Esophagus squamous epithelium (tissue), 5 donors: ENCODE data around the gene HSPBP1. TPM values are rescaled to one million over a fixed set of nuclear protein-coding genes. Genes with fewer than 3 reads are reported as not detected.
A peak's percentile ranks its signal among the peaks of the same experiment; 100 is the strongest.

ENCODE experiments used
- DNase-seq: peaks from one replicate; lab custom pipeline; 2025; lab: John Stamatoyannopoulos, UW
- H3K27ac ChIP-seq, 4 donors: fragments of 200-600 bp; sonication (generic); one replicate each; pipeline ENCODE4 v1.5.1; 2016 to 2019; ENCODE audit warnings: mild to moderate bottlenecking in 1 of 4
- H3K27me3 ChIP-seq, 4 donors: fragments of 200-600 bp; sonication (generic); 1 replicate in 3 of 4; 2 replicates in 1 of 4; pipeline versions ENCODE4 v1.5.1 to v1.6.0; 2017 to 2021; ENCODE audit warnings: antibody characterized with exemption in 1 of 4
- H3K36me3 ChIP-seq, 3 donors: fragments of 200-600 bp; sonication (generic); one replicate each; pipeline ENCODE4 v1.5.1; 2016 to 2019
- H3K4me1 ChIP-seq, 3 donors: fragments of 200-600 bp; sonication (generic); one replicate each; pipeline ENCODE4 v1.5.1; 2017 to 2019
- H3K4me3 ChIP-seq, 4 donors: fragments of 200-600 bp; sonication (generic); 1 replicate in 3 of 4; 2 replicates in 1 of 4; pipeline ENCODE4 v1.5.1; 2016 to 2019; ENCODE audit warnings: mild to moderate bottlenecking in 2 of 4, moderate library complexity in 1 of 4
- H3K9me3 ChIP-seq, 3 donors: fragments of 200-600 bp; sonication (generic); one replicate each; pipeline ENCODE4 v1.5.1; 2016 to 2019
- CTCF ChIP-seq, 6 experiments: fragments of 450-650 bp in 4 of 6; fragments of 200-600 bp in 2 of 6; sonication (generic) in 2 of 6; IDR thresholded peaks; one replicate each; pipeline ENCODE4 v1.5.1; 2016 to 2019; ENCODE audit warnings: antibody characterized with exemption in 6 of 6, mild to moderate bottlenecking in 4 of 6, moderate library complexity in 4 of 6
- POLR2A ChIP-seq, 4 donors: fragments of 450-650 bp; IDR thresholded peaks; one replicate each; pipeline ENCODE4 v1.6.1; 2017; ENCODE audit warnings: antibody characterized with exemption in 4 of 4, mild to moderate bottlenecking in 4 of 4, moderate library complexity in 3 of 4
- WGBS, 2 donors: methylation state at CpG; one replicate each; pipeline ENCODE4 v1.1.5; 2018; 5-methylcytosine and 5-hydroxymethylcytosine counted together
- intact Hi-C: fragments of 100-400 bp; cut with DNase I; formaldehyde crosslinking; loops from one replicate; pipeline ENCODE4 v1.15.0; 2022
- total RNA-seq, 4 donors: library from RNA; depleted of rRNA; stranded (reverse); fragments of >200 nt; gene quantifications; one replicate each; pipeline ENCODE4 v1.1.0, GENCODE V29; 2016
- donor health status: DM: yes; HTN: yes; CAD: no.

Gene HSPBP1
- total RNA-seq, 4 donors from 2014 or later = 27.1 to 40.7 (median 32.4) TPM

GRCh38 chr19:55314396-55314795, 34.5 kb upstream of the HSPBP1 start:
- TF ChIP-seq CTCF (IDR thresholded peaks at IDR 0.05) = no peak
- no peak for TF ChIP-seq POLR2A (IDR thresholded peaks at IDR 0.05)
- Histone ChIP-seq H3K36me3 (no peaks in the 10 kb centered on the region), H3K27me3 (peaks cover 0 to 3% (median 0%) of the 10 kb centered on the region in 4 donors), H3K9me3 (no peaks in the 10 kb centered on the region), H3K4me1 (no peaks in the 10 kb centered on the region), H3K4me3 (no peak overlapping the region), H3K27ac (no peak overlapping the region)
- intact Hi-C loops = no loop called here
- no peak for DNase-seq
- 77 to 87% methylated on average over 8 of the region's 8 CpGs for WGBS, 2 donors

DNA sequence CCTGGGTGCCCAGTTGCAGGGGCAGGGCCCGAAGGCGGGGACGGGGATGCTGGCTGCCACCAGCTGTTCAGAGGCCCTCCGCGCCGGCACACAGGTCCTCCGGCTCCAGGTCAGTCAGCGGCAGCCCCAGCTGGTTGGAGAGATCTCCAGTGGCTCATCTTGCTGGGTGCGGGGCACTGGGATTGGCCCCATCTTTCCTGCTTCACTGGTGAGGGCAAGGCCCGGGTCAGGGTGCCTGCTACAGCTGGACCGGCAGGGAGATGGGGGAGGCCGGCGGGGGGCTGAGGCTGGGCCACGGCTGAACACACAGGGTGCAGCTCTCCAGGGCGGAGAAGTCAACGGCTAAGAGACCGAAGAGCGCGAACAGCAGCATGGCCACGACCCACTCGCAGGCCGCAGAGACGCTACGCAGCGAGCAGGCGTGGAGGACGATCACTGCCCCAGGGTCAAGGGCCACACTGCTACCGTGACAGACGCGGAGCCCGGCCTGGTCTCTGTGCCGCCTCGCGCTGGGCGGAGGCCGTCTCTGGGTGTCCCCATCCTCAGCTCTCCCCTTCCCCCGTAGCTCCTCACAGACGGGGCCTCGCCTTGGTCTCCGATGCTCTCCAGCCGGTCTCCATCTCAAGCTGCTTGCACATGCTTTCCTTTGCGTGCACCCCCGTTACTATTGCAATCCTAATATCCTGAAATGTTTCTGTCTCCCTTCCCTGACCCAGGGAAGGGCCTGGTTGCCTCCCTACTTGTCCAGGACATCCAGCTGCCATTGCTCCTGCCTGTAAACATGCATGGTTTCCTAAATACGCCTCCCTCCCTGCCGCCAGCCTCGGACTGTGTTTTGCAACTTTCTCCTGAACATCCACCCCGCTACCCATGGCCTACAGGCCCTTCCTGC, 33.0 kb upstream of the HSPBP1 start:
- Histone ChIP-seq H3K4me3 (peak overlapping the region in 1 of 4 donors; percentile 7), H3K27me3 (no peaks in the 10 kb centered on the region), H3K36me3 (no peaks in the 10 kb centered on the region), H3K9me3 (no peaks in the 10 kb centered on the region), H3K27ac (peak overlapping the region in 2 of 4 donors; percentile 14 to 42), H3K4me1 (no peaks in the 10 kb centered on the region)
- DNase-seq = no peak
- no peak for TF ChIP-seq POLR2A (IDR thresholded peaks at IDR 0.05)
- TF ChIP-seq CTCF (IDR thresholded peaks at IDR 0.05) = no peak
- WGBS, 2 donors = 75 to 83% methylated on average over 21 to 41 of the region's 47 CpGs
- intact Hi-C loops = no loop called here

DNA sequence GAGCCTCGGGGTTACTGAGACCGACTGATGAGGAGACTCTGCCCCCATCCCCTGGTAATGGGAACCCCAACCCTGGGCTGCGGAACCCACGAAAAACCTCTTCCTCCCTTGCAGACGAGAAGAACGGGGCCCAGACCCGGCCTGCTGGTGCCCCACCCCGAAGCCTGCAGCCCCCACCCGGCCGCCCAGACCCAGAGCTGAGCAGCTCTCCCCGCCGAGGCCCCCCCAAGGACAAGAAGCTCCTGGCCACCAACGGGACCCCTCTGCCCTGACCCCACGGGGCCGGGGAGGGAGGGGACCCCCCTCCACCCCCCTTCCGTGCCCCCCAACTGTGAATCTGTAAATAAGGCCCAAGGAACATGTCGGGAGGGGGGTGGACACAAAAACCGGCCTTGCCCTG, 31.9 kb upstream of the HSPBP1 start:
- Histone ChIP-seq H3K4me1 (no peaks in the 10 kb centered on the region), H3K27ac (no peak overlapping the region), H3K4me3 (no peak overlapping the region), H3K9me3 (no peaks in the 10 kb centered on the region), H3K36me3 (no peaks in the 10 kb centered on the region), H3K27me3 (no peaks in the 10 kb centered on the region)
- DNase-seq = no peak
- 67% methylated on average over 2 of the region's 18 CpGs; no CpG with 5 or more reads in 1 of the 2 donors for WGBS, 2 donors
- intact Hi-C loops = no loop called here
- TF ChIP-seq CTCF (IDR thresholded peaks at IDR 0.05) = no peak
- TF ChIP-seq POLR2A (IDR thresholded peaks at IDR 0.05) = no peak

- Histone ChIP-seq H3K27me3 (no peaks in the 10 kb centered on the region), H3K4me3 (no peak overlapping the region), H3K9me3 (no peaks in the 10 kb centered on the region), H3K27ac (no peak overlapping the region), H3K4me1 (no peaks in the 10 kb centered on the region), H3K36me3 (peaks cover 0 to 2% (median 0%) of the 10 kb centered on the region in 3 donors)
- 100% methylated on average over 1 of the region's 9 CpGs; no CpG with 5 or more reads in 1 of the 2 donors for WGBS, 2 donors
- DNase-seq = no peak
- TF ChIP-seq POLR2A (IDR thresholded peaks at IDR 0.05) = no peak
- no peak for TF ChIP-seq CTCF (IDR thresholded peaks at IDR 0.05)
- intact Hi-C loops = no loop called here
These were observed 31.5 kb upstream of the HSPBP1 start for GRCh38 chr19:55311397-55311796.

GRCh38 chr19:55310498-55310897, 30.6 kb upstream of the HSPBP1 start:
- Histone ChIP-seq H3K27ac (no peak overlapping the region), H3K36me3 (peaks cover 0 to 8% (median 0%) of the 10 kb centered on the region in 3 donors), H3K4me1 (no peaks in the 10 kb centered on the region), H3K27me3 (no peaks in the 10 kb centered on the region), H3K4me3 (no peak overlapping the region), H3K9me3 (no peaks in the 10 kb centered on the region)
- intact Hi-C loops = no loop called here
- DNase-seq = no peak
- no peak for TF ChIP-seq POLR2A (IDR thresholded peaks at IDR 0.05)
- TF ChIP-seq CTCF (IDR thresholded peaks at IDR 0.05) = no peak
- WGBS, 2 donors = 67 to 100% methylated on average over 1 of the region's 7 CpGs
